ENCODE measurements around the gene PADI2.

PADI2 gene

GRCh38 chr1:17053685-17054410 is 65.4 kb downstream of the PADI2 start, which contains the start of gene SDHB:
Gene SDHB (minus strand): TSS chr1:17054032. CDS start chr1:17054019, 13 bp downstream.
- Histone ChIP-seq H3K27ac (peak within 1 kb of the TSS; percentile 39; the same call in 1 of the 2 replicates), H3K36me3 (ENCODE audit: insufficient read depth) (no peaks in the 10 kb centered on the region), H3K4me2 (peak within 1 kb of the TSS; percentile 98), H3K9ac (peak within 1 kb of the TSS; percentile 59), H3K79me2 (ENCODE audit: insufficient read depth, low read depth) (peaks cover 40% of the 10 kb centered on the region), H3K4me3 (IDR thresholded peaks at IDR 0.05; ENCODE audit: insufficient read depth, low read depth, low read length) (no peak within 1 kb of the TSS), H3K4me1 (ENCODE audit: low read depth, poor library complexity, severe bottlenecking) (peaks cover 17% of the 10 kb centered on the region), H3K27me3 (ENCODE audit: insufficient read depth, low read depth) (peaks cover 21% of the 10 kb centered on the region; the same call in 1 of the 2 replicates), H4K20me1 (ENCODE audit: insufficient read depth) (no peaks in the 10 kb centered on the region), H2AFZ (ENCODE audit: low read depth) (peak within 1 kb of the TSS; percentile 77; the same call in 1 of the 2 replicates)
- TF ChIP-seq CTCF (conservative IDR thresholded peaks at IDR 0.05; ENCODE audit: low read depth, low read length): no peak

GRCh38 chr1:17053086-17053684 is 66.1 kb downstream of the PADI2 start:
- Histone ChIP-seq H3K36me3 (ENCODE audit: insufficient read depth) (no peaks in the 10 kb centered on the region), H3K27ac (peak overlapping the region; percentile 39; the same call in 1 of the 2 replicates), H3K79me2 (ENCODE audit: insufficient read depth, low read depth) (peaks cover 42% of the 10 kb centered on the region), H2AFZ (ENCODE audit: low read depth) (peak overlapping the region; percentile 25; the same call in 1 of the 2 replicates), H3K4me1 (ENCODE audit: low read depth, poor library complexity, severe bottlenecking) (peaks cover 18% of the 10 kb centered on the region), H3K9ac (peak overlapping the region; percentile 59), H4K20me1 (ENCODE audit: insufficient read depth) (no peaks in the 10 kb centered on the region), H3K27me3 (ENCODE audit: insufficient read depth, low read depth) (peaks cover 14% of the 10 kb centered on the region; the same call in 1 of the 2 replicates), H3K4me3 (IDR thresholded peaks at IDR 0.05; ENCODE audit: insufficient read depth, low read depth, low read length) (no peak overlapping the region), H3K4me2 (peak overlapping the region; percentile 98)
- no peak for TF ChIP-seq CTCF (conservative IDR thresholded peaks at IDR 0.05; ENCODE audit: low read depth, low read length)

- H3K9ac ChIP-seq: peak overlapping the region; percentile 59; the same call in 1 of the 2 replicates
Observed at GRCh38 chr1:17052641-17053040, 66.6 kb downstream of the PADI2 start.

GRCh38 chr1:17052038-17052437 is 67.2 kb downstream of the PADI2 start:
- H3K9ac ChIP-seq: no peak overlapping the region
- peaks cover 42% of the 10 kb centered on the region for H3K79me2 ChIP-seq (ENCODE audit: insufficient read depth, low read depth)
- no peak overlapping the region for H2AFZ ChIP-seq (ENCODE audit: low read depth)
- peaks cover 9% of the 10 kb centered on the region; the same call in 1 of the 2 replicates for H3K27me3 ChIP-seq (ENCODE audit: insufficient read depth, low read depth)
- no peak for TF ChIP-seq CTCF (conservative IDR thresholded peaks at IDR 0.05; ENCODE audit: low read depth, low read length)
- peak overlapping the region; percentile 98 for H3K4me2 ChIP-seq
- H3K4me3 ChIP-seq (IDR thresholded peaks at IDR 0.05; ENCODE audit: insufficient read depth, low read depth, low read length): no peak overlapping the region
- H3K4me1 ChIP-seq (ENCODE audit: low read depth, poor library complexity, severe bottlenecking): peaks cover 22% of the 10 kb centered on the region
- H3K36me3 ChIP-seq (ENCODE audit: insufficient read depth): no peaks in the 10 kb centered on the region
- H3K27ac ChIP-seq: no peak overlapping the region
- H4K20me1 ChIP-seq (ENCODE audit: insufficient read depth): no peaks in the 10 kb centered on the region

More at GRCh38 chr1:17052641-17053040, 66.6 kb downstream of the PADI2 start:
- Histone ChIP-seq H3K27me3 (ENCODE audit: insufficient read depth, low read depth) (peaks cover 9% of the 10 kb centered on the region; the same call in 1 of the 2 replicates), H3K36me3 (ENCODE audit: insufficient read depth) (no peaks in the 10 kb centered on the region), H3K27ac (no peak overlapping the region), H3K4me2 (peak overlapping the region; percentile 98), H3K79me2 (ENCODE audit: insufficient read depth, low read depth) (peaks cover 42% of the 10 kb centered on the region), H2AFZ (ENCODE audit: low read depth) (no peak overlapping the region), H3K4me1 (ENCODE audit: low read depth, poor library complexity, severe bottlenecking) (peaks cover 22% of the 10 kb centered on the region), H3K4me3 (IDR thresholded peaks at IDR 0.05; ENCODE audit: insufficient read depth, low read depth, low read length) (no peak overlapping the region), H4K20me1 (ENCODE audit: insufficient read depth) (no peaks in the 10 kb centered on the region)
- no peak for TF ChIP-seq CTCF (conservative IDR thresholded peaks at IDR 0.05; ENCODE audit: low read depth, low read length)

Data from KMS-11 (cell line).